GM23338 (cell line): ENCODE measurements around the gene MAST4. TPM values are rescaled to one million over a fixed set of nuclear protein-coding genes. Genes with fewer than 3 reads are reported as not detected.

Experiments used
- ATAC-seq: fragments of 200-7000 bp; cut with Tn5 transposase; 3 replicates; pipeline ENCODE4 v1.9.1; 2020
- DNase-seq: peaks from one replicate; pipeline ENCODE4 v3.0.0-alpha.2; 2015; ENCODE audit warnings: low spot score
- H2AFZ ChIP-seq: fragments of 200-600 bp; sonication (generic); 2 replicates; pipeline ENCODE4 v1.8.0; 2016; ENCODE audit warnings: antibody characterized with exemption, mild to moderate bottlenecking, moderate library complexity
- H3F3A ChIP-seq: fragments of 200-600 bp; sonication (generic); replicated peaks from 2 replicates; pipeline ENCODE4 v1.8.0; 2017; ENCODE audit warnings: antibody characterized with exemption, mixed run types, low read depth
- H3K27ac ChIP-seq: fragments of 200-600 bp; sonication (generic); 2 replicates; pipeline ENCODE4 v1.6.1; 2016; ENCODE audit warnings: low read depth
- H3K27me3 ChIP-seq: fragments of 200-600 bp; sonication (generic); 2 replicates; pipeline ENCODE4 v1.8.0; 2016; ENCODE audit warnings: mild to moderate bottlenecking, mixed run types, moderate library complexity; ENCODE audit not compliant: insufficient read depth
- H3K36me3 ChIP-seq: fragments of 200-600 bp; sonication (generic); 2 replicates; pipeline ENCODE4 v1.8.0; 2016; ENCODE audit warnings: mild to moderate bottlenecking; ENCODE audit not compliant: insufficient read depth
- H3K4me1 ChIP-seq: fragments of 200-600 bp; sonication (generic); 2 replicates; pipeline ENCODE4 v1.8.0; 2016; ENCODE audit warnings: mild to moderate bottlenecking, moderate library complexity; ENCODE audit not compliant: insufficient read depth
- H3K4me2 ChIP-seq: fragments of 200-600 bp; sonication (generic); 2 replicates; pipeline ENCODE4 v1.7.1; 2017; ENCODE audit warnings: mixed run types
- H3K4me3 ChIP-seq: fragments of 200-600 bp; sonication (generic); 2 replicates; pipeline ENCODE4 v1.6.1; 2016; ENCODE audit warnings: mixed run types
- H3K79me2 ChIP-seq: fragments of 200-600 bp; sonication (generic); replicated peaks from 2 replicates; pipeline ENCODE4 v1.8.0; 2017; ENCODE audit warnings: mild to moderate bottlenecking; ENCODE audit not compliant: insufficient read depth
- H3K9me2 ChIP-seq: fragments of 200-600 bp; sonication (generic); 2 replicates; pipeline ENCODE4 v1.8.0; 2017; ENCODE audit not compliant: insufficient read depth
- H4K20me1 ChIP-seq: fragments of 200-600 bp; sonication (generic); replicated peaks from 2 replicates; pipeline ENCODE4 v1.8.0; 2017; ENCODE audit warnings: mild to moderate bottlenecking; ENCODE audit not compliant: insufficient read depth
- H3K27ac Mint-ChIP-seq: 2 replicates; pipeline ENCODE4 v1.8.0; 2020; ENCODE audit warnings: inconsistent platforms, mild to moderate bottlenecking, moderate library complexity, mixed read lengths
- H3K27me3 Mint-ChIP-seq: 3 replicates; pipeline ENCODE4 v1.8.0; 2022; ENCODE audit warnings: low read depth, mild to moderate bottlenecking, moderate library complexity, mixed read lengths, inconsistent platforms; ENCODE audit not compliant: insufficient read depth, poor library complexity
- H3K36me3 Mint-ChIP-seq: 3 replicates; pipeline ENCODE4 v1.8.0; 2021; ENCODE audit warnings: low read depth, mild to moderate bottlenecking, inconsistent platforms, moderate library complexity, mixed read lengths
- H3K4me1 Mint-ChIP-seq: 3 replicates; pipeline ENCODE4 v1.8.0; 2020; ENCODE audit warnings: mild to moderate bottlenecking, inconsistent platforms, mixed read lengths
- H3K4me3 Mint-ChIP-seq: 3 replicates; pipeline ENCODE4 v1.8.0; 2021; ENCODE audit warnings: moderate library complexity, mild to moderate bottlenecking, inconsistent platforms, mixed read lengths
- H3K9me3 Mint-ChIP-seq: 3 replicates; pipeline ENCODE4 v1.8.0; 2020; ENCODE audit warnings: moderate library complexity, mild to moderate bottlenecking, inconsistent platforms, mixed read lengths
- CREB1 ChIP-seq: fragments of 250-450 bp; sonication (Bioruptor Pico); IDR thresholded peaks from 2 replicates; pipeline ENCODE4 v1.5.0; 2020; ENCODE audit warnings: low read depth, mild to moderate bottlenecking, moderate library complexity
- CTCF ChIP-seq, 2 experiments: fragments of 200-600 bp in 1 of 2; sonication (generic) in 1 of 2; conservative IDR thresholded peaks; 2 replicates each; pipeline versions ENCODE4 v1.5.1 to v1.6.1; 2016 to 2017; ENCODE audit warnings: antibody characterized with exemption in 2 of 2, low read depth in 2 of 2, mild to moderate bottlenecking in 2 of 2, moderate library complexity in 1 of 2
- ETS1 ChIP-seq: IDR thresholded peaks from 2 replicates; pipeline ENCODE4 v1.6.1; 2016; ENCODE audit warnings: antibody characterized with exemption
- EZH2 ChIP-seq: fragments of 200-600 bp; sonication (generic); IDR thresholded peaks from one replicate; pipeline ENCODE4 v1.8.0; 2017; ENCODE audit warnings: antibody characterized with exemption, mild to moderate bottlenecking, low read depth; ENCODE audit not compliant: unreplicated experiment
- EZH2phosphoT487 ChIP-seq: fragments of 200-600 bp; sonication (generic); IDR thresholded peaks from one replicate; pipeline ENCODE4 v1.8.1; 2018; ENCODE audit warnings: antibody characterized with exemption; ENCODE audit not compliant: unreplicated experiment
- JUNB ChIP-seq: IDR thresholded peaks from one replicate; pipeline ENCODE4 v1.6.1; 2016; ENCODE audit warnings: antibody characterized with exemption; ENCODE audit not compliant: unreplicated experiment
- NANOG ChIP-seq: IDR thresholded peaks from 2 replicates; pipeline ENCODE4 v1.6.1; 2016; ENCODE audit warnings: antibody characterized with exemption, borderline replicate concordance
- POLR2AphosphoS5 ChIP-seq: IDR thresholded peaks from 2 replicates; pipeline ENCODE4 v1.6.1; 2016; ENCODE audit warnings: antibody characterized with exemption, low read depth
- ZNF462 ChIP-seq: fragments of 250-450 bp; sonication (Bioruptor Pico); IDR thresholded peaks from 2 replicates; pipeline ENCODE4 v1.5.0; 2020; ENCODE audit warnings: mild to moderate bottlenecking, moderate library complexity
- polyA plus RNA-seq: library from polyadenylated mRNA; unstranded; fragments of >200 nt; fragmentation: Nextera tagmentation; extraction: Ambion mirVana; gene quantifications from 2 replicates; pipeline ENCODE4 v1.2.1, GENCODE V29; 2016
- total RNA-seq: library from RNA; depleted of rRNA; stranded (reverse); fragments of >200 nt; shearing (Covaris generic); gene quantifications from 2 replicates; pipeline ENCODE4 v1.2.3, GENCODE V29; 2014

The MAST4 gene
- total and polyA plus RNA-seq, 2 experiments from 2014 or later: 3.6 to 8.5 TPM

GRCh38 chr5:66956439-66956838 is 360.2 kb downstream of the MAST4 start:
- H3K27ac Mint-ChIP-seq: no peak overlapping the region
- H3K36me3 Mint-ChIP-seq: no peaks in the 10 kb centered on the region
- Histone ChIP-seq H3K4me3 (no peak overlapping the region), H4K20me1 (no peaks in the 10 kb centered on the region), H3K27me3 (no peaks in the 10 kb centered on the region), H3F3A (no peaks in the 10 kb centered on the region), H3K4me1 (peaks cover 35% of the 10 kb centered on the region), H3K27ac (no peak overlapping the region), H3K4me2 (no peak overlapping the region), H3K9me2 (no peaks in the 10 kb centered on the region), H3K36me3 (no peaks in the 10 kb centered on the region), H2AFZ (no peak overlapping the region), H3K79me2 (no peaks in the 10 kb centered on the region)
- H3K27me3 Mint-ChIP-seq: peaks cover 3% of the 10 kb centered on the region
- no peak overlapping the region for H3K4me3 Mint-ChIP-seq
- TF ChIP-seq POLR2AphosphoS5: no peak
- no peak for TF ChIP-seq EZH2
- no peak for TF ChIP-seq JUNB
- TF ChIP-seq EZH2phosphoT487: no peak
- no peak for TF ChIP-seq ETS1
- no peak for TF ChIP-seq CREB1 (CRISPR knock-in tag)
- no peak for TF ChIP-seq NANOG
- no peak for TF ChIP-seq ZNF462 (CRISPR knock-in tag)
- no peak for TF ChIP-seq CTCF (conservative IDR thresholded peaks at IDR 0.05; ENCODE audit: low read depth in 2 of 2)
- no peak for ATAC-seq
- peaks cover 43% of the 10 kb centered on the region for H3K4me1 Mint-ChIP-seq
- no peaks in the 10 kb centered on the region for H3K9me3 Mint-ChIP-seq
- DNase-seq: no peak
